Panc1 (cell line): ENCODE measurements around the gene CENPU.

Experiments
- SIN3A ChIP-seq: IDR thresholded peaks from 2 replicates; pipeline ENCODE4 v1.6.1; 2012; ENCODE audit warnings: low read depth, mild to moderate bottlenecking, low read length, moderate library complexity, borderline replicate concordance; ENCODE audit not compliant: insufficient read depth
- TF ChIP-seq, protein P1 (sequence below): fragments of 450-650 bp; IDR thresholded peaks from 2 replicates; pipeline ENCODE4 v1.5.1; 2017; ENCODE audit warnings: mild to moderate bottlenecking

DNA sequence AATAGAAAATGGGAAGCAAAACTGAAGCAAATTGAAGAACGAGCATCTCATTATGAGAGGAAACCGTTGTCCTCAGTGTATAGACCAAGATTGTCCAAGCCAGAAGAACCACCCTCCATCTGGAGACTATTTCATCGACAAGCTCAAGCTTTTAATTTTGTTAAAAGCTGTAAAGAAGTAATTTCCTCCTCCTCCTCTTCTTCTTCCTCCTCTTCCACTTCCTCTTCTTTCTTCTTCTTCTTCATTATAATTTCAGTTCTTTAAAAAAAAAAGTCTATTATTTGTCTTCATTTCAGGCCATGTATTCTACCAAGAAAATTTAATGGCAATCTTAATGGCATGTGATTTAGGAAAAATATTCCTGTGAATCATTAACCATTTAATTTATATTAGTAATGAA is 76.8 kb downstream of the CENPU start:
- TF ChIP-seq, protein P1, sequence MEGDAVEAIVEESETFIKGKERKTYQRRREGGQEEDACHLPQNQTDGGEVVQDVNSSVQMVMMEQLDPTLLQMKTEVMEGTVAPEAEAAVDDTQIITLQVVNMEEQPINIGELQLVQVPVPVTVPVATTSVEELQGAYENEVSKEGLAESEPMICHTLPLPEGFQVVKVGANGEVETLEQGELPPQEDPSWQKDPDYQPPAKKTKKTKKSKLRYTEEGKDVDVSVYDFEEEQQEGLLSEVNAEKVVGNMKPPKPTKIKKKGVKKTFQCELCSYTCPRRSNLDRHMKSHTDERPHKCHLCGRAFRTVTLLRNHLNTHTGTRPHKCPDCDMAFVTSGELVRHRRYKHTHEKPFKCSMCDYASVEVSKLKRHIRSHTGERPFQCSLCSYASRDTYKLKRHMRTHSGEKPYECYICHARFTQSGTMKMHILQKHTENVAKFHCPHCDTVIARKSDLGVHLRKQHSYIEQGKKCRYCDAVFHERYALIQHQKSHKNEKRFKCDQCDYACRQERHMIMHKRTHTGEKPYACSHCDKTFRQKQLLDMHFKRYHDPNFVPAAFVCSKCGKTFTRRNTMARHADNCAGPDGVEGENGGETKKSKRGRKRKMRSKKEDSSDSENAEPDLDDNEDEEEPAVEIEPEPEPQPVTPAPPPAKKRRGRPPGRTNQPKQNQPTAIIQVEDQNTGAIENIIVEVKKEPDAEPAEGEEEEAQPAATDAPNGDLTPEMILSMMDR, result no peak
- no peak for TF ChIP-seq SIN3A
